Measurements from ENCODE around the gene FAM83C.
"Not testable (repeated sequence)": the region's sequence is repeated elsewhere in the genome, so short reads cannot be mapped to it uniquely, and the experiment has no call there.

Gene FAM83C

DNA sequence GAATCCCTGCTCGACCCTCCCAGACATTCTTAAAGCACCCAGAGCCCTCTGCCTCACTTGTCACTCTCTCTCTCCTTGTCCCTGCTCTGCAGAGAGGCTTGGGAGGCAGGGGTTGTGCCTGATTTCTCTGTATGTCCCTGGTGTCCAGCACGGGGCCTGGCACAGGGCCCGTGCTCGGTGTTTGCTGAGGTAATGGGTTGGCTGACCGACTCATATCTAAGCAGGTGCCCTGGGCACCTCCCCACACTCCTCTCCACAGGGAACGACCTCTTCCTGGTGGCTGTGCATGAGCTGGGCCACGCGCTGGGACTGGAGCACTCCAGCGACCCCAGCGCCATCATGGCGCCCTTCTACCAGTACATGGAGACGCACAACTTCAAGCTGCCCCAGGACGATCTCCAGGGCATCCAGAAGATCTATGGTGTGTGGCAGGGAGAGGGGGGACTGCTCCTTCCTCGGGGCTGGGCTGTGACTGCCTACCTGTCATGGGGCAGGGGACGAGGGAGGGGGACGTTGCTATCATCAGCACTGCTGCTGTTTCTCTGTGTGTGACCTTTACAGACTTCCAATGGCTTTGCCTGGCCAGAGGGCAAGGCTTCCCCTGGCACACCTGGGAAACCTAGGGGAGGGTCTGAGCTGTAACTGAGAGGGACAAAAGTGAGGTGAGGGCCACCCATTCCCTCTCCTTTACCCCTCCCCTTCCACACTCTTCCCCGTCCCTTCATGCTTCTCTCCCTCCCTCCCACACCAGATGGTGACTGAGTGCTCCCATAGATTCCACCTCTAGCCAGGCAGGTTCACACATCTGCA lies 28.5 kb downstream of the FAM83C start:
- no peak for DNase-seq (ENCODE audit: low read depth)

DNA sequence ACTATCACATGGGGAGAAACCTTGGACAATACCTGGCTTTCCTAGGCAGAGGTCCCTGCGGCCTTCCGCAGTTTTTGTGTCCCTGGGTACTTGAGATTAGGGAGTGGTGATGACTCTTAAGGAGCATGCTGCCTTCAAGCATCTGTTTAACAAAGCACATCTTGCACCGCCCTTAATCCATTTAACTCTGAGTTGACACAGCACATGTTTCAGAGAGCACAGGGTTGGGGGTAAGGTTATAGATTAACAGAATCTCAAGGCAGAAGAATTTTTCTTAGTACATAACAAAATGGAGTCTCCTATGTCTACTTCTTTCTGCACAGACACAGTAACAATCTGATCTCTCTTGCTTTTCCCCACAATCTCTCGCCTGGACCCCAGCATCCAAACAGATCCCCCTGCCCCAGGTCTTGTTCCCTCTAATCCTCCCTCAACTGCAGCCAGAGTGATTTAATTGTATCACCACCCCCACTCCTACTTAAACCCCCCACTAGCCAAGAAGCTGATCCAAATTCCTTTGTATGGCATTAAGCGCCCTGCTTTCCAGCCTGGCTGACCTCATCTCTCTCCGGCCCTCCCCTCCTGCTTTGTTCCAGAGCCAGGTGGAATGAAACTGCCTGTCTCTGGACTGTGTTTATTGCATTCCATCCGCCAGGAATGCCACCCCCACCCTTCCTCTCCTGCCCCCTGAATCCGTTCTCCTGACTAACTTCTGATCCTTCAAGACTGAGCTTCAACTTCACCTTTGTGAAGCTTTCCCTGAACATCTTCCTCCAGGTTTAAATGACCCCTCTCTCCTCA lies 29.3 kb downstream of the FAM83C start:
- not testable (repeated sequence) for DNase-seq (ENCODE audit: low read depth)

DNA sequence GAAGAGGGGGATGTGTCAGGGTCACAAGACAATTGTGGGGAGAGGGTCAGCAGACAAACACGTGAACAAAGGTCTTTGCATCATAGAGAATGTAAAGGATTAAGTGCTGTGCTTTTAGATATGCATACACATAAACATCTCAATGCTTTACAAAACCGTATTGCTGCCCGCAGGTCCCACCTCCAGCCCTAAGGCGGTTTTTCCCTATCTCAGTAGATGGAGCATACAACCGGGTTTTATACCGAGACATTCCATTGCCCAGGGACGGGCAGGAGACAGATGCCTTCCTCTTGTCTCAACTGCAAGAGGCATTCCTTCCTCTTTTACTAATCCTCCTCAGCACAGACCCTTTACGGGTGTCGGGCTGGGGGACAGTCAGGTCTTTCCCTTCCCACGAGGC lies 29.9 kb downstream of the FAM83C start:
- DNase-seq (ENCODE audit: low read depth) = not testable (repeated sequence)

- no peak for DNase-seq (ENCODE audit: low read depth)
Observed at GRCh38 chr20:35260426-35260825, 31.8 kb downstream of the FAM83C start.

GRCh38 chr20:35257175-35257909 lies 34.9 kb downstream of the FAM83C start:
- no peak for DNase-seq (ENCODE audit: low read depth)

DNA sequence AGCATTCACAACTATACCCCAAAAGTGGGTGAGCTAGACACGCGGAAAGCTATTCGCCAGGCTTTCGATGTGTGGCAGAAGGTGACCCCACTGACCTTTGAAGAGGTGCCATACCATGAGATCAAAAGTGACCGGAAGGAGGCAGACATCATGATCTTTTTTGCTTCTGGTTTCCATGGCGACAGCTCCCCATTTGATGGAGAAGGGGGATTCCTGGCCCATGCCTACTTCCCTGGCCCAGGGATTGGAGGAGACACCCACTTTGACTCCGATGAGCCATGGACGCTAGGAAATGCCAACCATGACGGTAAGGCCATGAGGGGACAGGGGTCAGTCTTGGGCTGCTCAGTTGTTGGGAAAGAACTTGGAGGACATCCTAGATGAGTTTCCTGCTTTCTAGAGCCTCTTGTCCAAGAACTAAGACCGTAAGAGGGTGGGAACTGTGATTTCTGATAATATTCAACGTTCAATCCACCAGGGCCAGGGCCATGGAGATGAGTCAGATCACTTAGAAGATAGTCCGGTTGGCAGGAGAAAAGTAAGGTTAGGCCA lies 37.7 kb downstream of the FAM83C start:
- no peak for DNase-seq (ENCODE audit: low read depth)

- DNase-seq (ENCODE audit: low read depth) = no peak
Observed at GRCh38 chr20:35253010-35253409, 39.2 kb downstream of the FAM83C start.

GRCh38 chr20:35252598-35252997 lies 39.6 kb downstream of the FAM83C start:
- not testable (repeated sequence) for DNase-seq (ENCODE audit: low read depth)

- no peak for DNase-seq (ENCODE audit: low read depth)
Observed at GRCh38 chr20:35252037-35252461, 40.2 kb downstream of the FAM83C start.

DNA sequence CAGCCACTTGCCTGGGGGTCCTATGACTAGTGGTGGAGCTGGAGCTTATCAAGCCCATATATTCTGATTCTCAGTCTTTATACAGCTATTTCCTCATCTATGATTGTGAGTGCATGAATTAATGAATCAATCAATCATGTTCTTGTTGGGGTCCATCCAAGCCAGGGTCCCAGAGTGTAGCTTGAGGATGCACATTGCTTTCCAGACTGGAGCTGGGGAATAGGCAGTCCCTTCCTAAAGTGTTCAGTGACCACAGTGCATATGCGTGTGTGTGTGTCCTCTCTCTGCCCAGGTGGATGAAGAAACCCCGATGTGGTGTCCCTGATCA lies 40.6 kb downstream of the FAM83C start:
- DNase-seq (ENCODE audit: low read depth) = no peak

DNA sequence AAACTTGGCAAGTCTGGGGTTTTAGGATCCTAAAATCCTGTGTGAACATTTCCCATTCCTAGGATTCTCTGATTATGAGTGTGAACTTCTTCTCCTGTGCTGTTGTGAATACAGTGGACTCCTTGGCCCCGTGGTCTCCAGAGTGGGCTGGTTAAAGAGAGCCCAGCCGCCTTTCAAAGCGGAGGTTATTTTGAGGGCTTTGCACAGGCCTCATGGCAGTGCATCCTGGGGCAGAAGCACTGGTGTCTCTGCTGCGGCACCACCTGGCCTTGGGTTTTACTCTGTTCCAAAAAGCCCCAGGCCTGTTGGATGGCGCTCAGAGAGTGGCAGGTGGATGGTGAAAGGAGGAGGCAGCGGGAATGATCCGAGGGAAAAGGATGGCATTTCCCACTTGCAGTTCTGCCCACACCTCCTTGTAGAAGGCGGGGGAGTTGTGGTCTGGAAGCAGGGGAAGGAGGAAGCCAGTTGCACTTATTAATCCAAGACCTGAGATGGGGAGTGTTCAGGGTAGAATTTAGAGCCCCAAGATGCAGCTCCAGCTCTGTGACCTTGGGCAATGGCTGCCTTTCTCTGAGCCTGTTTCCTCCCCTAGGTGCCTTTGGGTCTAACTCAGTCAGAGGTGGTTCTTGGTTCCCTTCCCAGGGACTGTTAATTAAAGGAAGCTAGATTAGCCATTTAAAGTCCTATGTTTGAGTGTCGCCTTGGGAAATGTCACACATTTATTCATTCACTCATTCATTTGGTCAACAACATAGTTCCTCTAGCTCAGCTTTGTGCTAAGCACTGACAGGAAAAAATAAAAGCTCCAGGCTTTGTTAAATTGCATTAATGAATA lies 43.4 kb downstream of the FAM83C start:
- DNase-seq (ENCODE audit: low read depth) = no peak

- DNase-seq (ENCODE audit: low read depth) = no peak
Observed at GRCh38 chr20:35246723-35247122, 45.5 kb downstream of the FAM83C start.

DNA sequence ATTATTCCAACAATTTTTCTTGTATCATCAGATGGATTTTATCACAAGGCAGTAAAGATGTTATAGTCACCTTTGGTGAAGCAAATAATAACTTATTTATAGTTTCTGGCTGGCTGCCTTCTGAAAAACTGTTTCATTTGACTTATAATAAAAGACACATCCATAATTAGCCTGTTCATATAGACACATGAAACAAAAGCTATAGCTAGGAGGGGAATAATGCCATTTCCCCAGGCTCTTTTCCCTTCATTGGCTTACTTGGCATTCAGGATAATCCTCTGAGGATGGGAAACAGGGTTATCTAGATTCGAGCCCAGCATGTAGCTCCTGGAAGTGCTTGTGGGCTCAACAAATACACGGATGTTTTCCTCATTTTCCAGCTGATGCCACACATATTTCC lies 48.2 kb downstream of the FAM83C start:
- DNase-seq (ENCODE audit: low read depth) = no peak

DNA sequence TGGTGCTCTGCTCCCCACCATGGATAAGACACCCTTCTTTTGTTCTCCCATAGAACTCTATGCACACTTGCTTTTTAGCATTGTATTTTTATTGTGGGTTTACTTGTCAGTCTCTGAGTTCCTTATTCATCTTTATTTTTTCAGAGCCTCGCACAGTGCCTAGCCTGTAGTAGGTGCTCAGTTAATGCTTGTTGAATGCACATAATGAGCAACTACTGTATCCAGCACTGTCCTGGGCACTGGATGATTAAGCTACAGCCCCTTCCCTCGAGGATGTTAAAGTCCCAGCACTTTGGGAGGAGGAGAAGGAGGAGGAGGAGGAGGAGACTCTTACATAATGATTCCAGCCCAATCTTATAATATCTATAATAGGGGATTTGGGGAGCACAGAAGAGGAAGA lies 48.9 kb downstream of the FAM83C start:
- no peak for DNase-seq (ENCODE audit: low read depth)

DNA sequence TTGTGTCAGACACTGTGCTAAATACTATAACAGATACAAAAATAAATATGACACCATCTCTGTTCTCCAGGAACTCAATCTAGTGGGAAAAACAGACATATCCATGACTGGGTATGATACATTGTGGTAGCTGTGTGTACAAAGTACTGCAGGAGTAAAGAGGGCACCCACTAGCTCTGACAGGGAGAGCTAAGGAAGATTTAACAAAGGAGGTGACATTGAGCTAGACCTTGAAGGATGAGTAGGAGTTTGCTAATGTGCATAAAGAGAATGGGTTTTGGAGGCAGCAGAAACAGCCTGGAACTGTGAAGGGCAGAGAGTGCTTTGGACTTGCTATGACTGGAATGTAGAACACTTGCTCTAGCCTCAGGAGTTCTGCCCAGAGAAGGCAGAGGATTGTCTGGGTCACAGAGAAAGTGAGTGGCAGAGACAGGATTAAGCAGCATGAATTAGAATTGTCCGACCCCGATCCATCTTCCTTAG lies 51.4 kb downstream of the FAM83C start:
- no peak for DNase-seq (ENCODE audit: low read depth)

DNA sequence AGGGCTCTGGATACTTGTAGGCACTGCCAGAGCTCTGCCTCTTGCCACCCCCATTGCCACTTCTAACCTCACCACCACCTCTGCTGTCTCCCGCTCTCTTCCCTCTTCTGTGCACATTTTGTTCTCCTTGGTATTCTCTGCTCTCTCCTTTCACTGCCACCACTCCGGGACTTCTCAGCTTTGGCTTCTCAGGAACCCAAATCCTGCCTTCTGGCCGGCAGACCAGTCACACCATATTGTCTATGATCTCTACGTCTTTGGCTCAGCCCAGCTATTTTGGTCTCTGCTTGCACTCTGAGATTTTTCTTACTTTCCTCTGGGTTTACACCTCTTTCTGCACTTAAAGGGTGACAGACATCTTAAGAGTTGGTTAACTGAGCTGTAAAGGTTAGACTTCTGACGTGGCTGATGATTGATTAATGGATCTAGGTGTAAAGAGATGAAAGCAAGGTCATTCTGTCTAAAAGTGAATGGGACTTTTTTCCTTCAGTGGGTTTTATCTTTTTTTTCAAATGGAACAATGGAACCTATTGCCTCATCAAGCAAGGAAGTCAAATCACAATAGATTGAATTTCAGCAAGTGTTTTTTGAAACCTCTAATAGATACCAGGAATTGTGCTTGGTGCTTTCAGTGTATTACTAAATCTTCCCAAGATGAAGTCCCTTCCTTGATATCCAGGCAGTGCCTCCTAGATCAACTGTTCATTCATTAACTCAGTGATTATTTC lies 52.0 kb downstream of the FAM83C start:
- no peak for DNase-seq (ENCODE audit: low read depth)

DNA sequence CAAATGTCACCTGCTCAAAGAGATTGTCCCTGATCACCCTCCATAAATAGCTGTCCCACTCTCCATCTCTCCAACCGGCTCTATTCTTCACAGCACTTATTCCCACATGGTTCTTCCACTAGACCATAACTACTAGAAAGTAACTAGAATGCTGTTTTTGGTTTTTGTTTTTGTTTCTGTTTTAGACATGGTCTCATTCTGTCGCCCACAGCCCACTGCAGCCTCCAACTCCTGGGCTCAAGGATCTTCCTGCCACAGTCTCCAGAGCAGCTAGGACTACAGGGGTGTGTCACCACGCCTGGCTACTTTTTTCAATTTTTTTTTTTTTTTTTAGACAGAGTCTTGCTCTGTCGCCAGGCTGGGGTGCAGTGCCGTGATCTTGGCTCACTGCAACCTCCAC lies 53.5 kb downstream of the FAM83C start:
- DNase-seq (ENCODE audit: low read depth) = no peak

DNA sequence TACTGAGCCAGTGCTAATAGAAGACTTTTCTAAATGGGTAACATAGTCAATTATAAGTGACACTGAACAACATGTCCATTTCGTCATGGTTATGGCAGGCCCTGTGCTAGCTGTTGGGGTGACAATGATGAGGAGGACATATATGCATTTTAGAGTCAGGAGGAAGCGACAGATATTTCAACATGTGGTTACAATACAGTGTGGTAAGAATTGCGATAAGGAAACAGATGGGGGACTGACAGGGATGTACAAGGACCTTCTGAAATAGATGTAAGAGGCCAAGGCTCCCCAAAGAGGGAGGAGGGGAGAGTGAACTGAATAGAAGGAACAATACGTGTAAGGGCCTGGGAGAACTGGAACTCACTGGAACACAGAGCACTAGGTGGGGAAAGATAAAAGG lies 54.1 kb downstream of the FAM83C start:
- DNase-seq (ENCODE audit: low read depth) = no peak

- DNase-seq (ENCODE audit: low read depth) = no peak
Observed at GRCh38 chr20:35237486-35237885, 54.7 kb downstream of the FAM83C start.

DNA sequence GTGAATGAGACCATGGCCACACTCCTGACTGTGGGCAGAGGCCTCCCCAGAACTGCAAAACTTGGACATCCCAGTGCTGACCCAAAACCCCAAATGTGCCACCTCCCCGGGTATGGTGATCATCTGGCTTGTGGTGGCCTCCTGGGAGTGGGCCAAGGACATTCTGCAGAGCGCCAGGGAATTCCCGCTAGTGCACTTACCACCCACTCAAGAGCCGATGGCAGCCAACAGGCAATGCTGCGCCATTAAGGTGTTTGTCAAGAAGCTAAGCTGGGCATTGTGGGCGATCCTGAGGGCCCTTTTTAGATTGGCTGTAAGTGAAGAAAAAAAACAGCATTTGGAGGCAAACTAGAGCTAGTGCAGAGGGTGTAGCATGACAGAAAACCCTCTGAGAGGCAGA lies 56.3 kb downstream of the FAM83C start:
- DNase-seq (ENCODE audit: low read depth) = no peak
